Activated CD4-positive, alpha-beta T cell treated with anti-CD3 and anti-CD28 coated beads, Interleukin-2, amount 50 U/mL, for 16 hours (primary cell): Measurements from ENCODE around the gene ATXN7.

Experiments
- DNase-seq: peaks from one replicate; pipeline ENCODE4 v3.0.0-alpha.2; 2020

The ATXN7 gene

GRCh38 chr3:63990204-63990603 is 126.5 kb downstream of the ATXN7 start:
- no peak for DNase-seq

DNA sequence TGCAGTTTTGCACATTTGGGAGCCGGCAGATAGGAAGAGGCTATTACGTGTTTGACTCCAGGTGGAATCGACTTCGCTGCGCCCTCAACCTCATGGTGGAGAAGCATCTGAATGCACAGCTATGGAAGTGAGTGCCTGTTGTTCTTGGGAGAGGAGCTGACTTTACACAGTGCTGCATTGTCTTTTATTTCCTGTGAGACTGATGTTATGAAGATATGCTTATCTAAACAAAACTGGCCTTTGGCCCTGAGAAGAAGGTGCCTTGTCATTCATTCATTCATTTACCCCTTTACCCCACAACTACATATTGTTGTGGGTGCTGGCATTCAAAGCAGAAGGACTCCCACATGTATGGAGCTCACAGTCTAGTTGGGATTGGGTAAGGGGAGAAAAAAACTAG is 127.1 kb downstream of the ATXN7 start:
- no peak for DNase-seq

DNA sequence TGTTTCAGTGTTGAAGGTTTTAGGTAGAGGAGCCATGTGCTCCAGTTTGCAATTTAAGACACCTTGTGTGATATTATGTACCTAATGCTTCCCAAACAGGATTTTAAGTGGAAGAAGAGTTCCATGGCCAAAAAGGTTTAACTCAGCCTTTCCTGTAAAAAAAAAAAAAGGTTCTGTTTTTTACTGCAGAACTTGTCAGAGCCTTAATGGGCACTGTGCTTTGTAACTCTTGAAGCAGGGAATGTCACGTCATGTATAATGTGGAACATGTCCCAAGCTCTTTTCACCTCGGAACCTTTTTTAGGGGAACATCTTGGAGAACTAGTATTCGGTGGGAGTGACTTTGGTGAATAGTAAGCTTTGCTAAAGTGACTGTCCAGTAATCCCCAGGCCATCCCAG is 128.0 kb downstream of the ATXN7 start:
- no peak for DNase-seq

DNA sequence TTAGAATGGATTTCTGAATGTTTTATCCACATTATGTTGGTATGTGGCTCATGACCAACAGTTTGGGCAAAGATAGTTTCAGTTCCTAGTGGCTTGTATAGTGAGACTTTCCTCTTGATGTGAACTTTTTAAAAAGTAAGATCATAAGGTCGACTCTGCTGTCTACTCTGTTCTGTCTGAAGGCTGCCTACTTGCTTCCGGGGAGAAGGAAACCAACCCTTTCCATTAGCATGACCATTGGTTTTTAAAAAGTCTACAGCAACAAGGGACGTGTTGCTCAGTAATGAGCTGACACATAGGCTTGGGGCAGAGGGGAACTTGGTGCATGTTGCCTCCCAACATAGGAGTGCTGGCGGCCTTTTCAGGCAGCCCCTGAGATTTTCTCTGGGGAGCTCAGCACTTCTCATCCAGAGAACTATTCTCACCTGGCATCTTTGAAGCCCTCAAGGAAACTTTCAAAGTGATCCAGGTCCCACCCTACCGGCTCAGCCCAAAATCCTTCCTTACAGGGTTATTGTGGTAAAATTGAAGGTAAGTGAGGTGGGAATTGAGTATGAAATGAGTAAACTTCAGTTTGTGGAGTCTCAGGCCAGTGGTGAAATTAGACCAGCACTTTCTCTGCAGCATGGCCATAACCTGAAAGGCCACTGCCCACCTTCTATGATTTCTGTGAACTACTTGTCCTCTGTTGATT is 129.0 kb downstream of the ATXN7 start:
- DNase-seq, result no peak

GRCh38 chr3:63993653-63994079 is 130.0 kb downstream of the ATXN7 start:
- DNase-seq, result peak; percentile 53

GRCh38 chr3:63995086-63995485 is 131.4 kb downstream of the ATXN7 start:
- no peak for DNase-seq

DNA sequence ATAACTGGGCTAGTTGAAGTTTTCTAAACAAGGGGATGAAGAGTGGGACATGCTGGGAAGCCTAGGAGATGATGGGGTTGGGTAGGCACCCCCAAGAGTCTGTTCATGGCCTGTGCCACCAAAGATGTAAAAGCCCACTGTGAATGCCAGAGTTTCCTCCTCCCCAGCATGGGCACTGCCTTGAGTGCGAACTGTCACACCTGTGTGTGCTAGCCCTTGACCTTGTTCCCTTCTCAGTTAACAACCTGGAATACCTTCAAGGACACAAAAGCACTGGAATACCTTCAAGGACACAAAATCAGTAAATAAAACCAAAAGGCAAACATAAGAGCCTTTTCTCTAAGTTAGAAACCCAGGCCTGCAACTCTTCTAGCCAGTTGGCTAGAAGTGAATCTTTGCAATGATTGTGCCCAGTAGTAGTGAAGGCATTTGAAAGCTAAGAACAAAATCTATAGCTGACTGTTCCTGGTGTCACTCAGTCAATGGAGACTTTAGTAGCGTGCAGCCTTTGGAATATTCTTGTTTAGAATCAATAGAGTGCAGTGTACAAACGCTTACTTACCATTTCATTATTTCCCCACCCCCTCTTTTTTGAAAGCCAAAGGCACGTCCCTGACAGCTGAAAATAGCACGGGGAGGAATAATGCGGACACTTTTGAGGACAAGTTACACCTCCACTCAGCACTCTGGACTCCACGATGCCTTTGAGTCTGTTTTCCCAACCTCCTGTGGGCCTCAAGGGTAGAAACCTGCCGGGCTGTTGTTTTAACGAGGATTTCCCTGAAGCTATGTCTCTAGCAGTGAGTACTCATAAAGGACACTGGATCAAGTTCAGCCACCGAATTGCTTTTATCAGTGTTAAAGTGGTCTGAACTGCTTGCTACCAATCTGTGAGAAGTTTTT is 135.4 kb downstream of the ATXN7 start:
- no peak for DNase-seq

- no peak for DNase-seq
Measured at GRCh38 chr3:64000453-64001055, 136.9 kb downstream of the ATXN7 start.

DNA sequence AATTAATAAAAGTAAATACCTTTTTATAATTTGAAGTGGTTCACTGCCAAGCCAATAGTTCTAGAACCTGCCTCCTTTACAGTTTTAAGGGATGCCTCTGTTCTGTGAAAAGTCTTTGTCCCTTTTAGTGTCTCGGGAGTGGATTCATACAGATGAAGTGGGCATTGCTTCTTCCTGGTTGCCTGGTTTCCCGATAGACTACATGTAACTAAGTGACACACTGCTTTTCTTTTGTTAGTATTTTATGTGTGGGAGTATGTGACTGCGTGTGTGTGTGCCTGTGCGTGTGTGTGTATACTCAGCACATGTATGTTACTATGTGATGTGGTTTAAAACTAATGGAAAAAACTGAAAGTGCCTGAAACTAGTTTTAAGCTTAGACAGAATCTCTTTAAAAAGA is 138.6 kb downstream of the ATXN7 start:
- DNase-seq, result no peak

- DNase-seq, result no peak
Measured at GRCh38 chr3:64003589-64003988, 139.9 kb downstream of the ATXN7 start.

DNA sequence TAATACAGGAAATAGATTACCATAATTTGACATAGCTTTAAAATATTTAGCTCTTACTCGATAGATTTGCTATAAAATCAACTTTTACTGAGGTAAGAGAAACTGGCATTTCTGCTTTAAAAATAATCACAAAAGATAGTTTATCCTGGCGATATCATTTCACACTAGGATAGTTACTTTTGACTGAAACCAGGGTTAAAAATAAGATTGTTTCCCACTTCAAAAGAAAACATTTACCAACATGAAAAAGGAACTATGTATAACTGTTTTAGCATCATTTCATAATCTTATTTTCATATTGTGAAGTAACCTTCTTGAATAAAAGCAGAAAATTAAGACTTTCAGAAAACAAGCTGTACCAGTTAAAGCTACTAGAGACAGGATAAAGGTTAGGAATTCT is 144.3 kb downstream of the ATXN7 start:
- DNase-seq, result no peak

- no peak for DNase-seq
Measured at GRCh38 chr3:64008487-64009351, 145.1 kb downstream of the ATXN7 start.

DNA sequence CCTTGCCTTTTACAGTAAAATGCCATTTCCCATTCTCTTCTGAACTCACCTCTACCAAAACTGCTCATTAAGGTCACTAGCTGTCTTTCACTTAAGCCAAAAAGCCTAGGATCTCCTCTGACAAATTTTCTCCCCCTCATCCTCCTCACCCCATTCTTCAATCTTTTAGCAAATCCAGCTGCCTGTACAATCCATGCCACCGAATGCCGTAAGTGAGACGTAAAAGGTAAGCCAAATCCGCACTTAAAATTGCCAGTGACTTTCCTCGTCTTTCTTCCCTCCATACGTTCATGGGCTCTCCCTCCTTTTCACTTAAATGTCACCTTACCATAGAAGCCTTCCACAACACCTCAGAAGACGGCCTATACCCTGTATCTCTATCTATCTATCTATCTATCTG is 145.9 kb downstream of the ATXN7 start:
- no peak for DNase-seq

DNA sequence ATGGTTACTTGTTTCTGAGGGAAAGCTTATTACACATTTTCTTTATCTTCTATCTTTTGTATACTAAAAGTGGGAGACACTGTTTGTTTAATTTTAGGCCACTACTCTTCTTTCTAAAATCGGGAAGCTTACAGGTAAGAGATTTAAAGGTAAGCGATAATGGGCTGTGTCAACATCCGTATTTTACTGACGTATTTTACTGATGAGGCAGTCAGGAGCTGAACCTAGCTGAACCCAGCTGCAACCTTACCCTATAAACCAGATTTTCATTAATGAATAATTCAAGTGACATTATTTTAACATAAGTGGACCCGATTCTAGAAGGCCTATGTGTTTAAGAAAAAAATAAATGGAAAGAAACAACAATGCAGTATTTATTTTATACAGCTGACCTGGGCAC is 146.5 kb downstream of the ATXN7 start:
- no peak for DNase-seq

- DNase-seq, result no peak
Measured at GRCh38 chr3:64011685-64012084, 148.0 kb downstream of the ATXN7 start.

DNA sequence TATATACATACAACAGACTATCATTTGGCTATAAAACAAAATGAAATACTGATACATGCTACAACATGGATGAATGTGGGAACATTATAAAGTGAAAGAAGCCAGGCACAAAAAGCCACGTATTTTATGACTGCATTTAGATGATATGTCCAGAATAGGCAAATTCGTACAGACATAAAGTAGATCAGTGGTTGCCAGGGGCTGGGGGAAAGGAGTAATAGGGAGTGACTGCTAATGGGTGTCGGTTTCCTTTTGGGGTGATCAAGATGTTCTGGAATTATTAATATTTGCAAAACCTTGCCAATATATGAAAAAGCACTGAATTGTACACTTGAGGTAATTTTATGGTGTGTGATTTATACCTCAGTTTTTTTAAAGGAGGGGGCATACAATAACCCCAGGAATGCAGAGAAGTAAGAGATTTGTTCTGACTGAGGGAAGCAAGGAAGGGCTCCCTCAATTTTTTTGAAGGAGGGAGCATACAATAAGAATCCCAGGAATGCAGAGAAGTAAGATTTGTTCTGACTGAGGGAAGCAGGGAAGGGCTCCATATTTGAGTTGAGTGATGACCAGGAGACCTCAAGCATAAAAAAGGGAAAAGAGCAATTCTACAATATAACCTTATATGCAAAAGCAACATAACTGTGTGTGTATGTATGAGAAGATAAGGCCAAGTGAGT is 153.4 kb downstream of the ATXN7 start:
- no peak for DNase-seq

GRCh38 chr3:64019271-64019670 is 155.6 kb downstream of the ATXN7 start:
- no peak for DNase-seq

DNA sequence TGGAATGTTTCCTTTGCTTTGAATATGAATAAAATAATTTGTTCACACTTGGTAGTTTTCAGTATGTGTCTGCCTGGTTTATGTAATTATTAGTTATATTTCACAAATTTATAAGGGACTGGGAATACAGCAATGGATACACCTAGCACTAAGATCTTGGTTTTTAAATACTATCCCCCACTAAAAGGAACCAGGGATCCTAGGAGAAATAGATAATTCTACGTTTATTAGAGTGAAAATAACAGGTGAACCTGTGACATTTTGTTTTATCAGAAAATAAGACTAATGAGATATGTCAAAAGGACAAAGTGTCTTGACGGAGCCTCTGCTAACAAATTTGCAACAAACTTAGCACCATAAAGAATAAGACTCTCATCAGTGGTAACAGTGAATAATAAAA is 156.2 kb downstream of the ATXN7 start:
- no peak for DNase-seq

GRCh38 chr3:64021922-64022321 is 158.3 kb downstream of the ATXN7 start:
- DNase-seq, result no peak

DNA sequence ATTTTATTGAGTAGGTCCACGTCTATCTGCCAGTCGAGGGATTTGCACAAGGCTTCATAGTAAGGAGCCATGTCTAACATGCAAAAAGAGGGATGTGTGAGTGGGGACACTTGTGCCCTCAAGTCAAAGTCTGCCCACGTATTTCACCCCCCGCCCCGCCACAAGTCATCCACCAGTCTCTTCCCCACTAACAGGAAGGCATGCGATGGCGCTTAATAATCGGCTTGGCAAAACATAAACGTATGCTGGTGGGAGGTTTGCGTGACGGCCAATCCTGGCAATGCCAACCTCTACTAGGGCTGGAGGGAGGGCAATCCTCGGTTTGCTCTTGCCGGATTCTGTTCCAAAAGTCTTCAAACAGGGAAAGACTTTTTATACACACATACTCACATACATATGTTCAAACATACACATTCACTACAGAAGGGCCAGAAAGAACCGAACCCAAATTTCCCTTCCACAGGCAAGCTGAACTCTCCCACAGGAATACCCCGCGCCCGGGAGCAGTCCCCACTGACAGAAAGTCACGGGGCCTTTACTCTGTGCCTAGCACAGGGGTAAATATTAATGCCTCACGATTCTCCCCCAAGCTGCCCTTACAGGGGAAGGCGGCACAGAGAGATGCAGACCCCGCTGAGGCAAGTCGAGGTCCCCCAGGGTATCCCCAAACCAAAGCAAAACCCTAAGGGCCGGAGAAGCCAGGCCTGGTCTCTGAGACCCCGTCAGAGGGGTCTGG is 159.0 kb downstream of the ATXN7 start:
- DNase-seq, result peak; percentile 12

DNA sequence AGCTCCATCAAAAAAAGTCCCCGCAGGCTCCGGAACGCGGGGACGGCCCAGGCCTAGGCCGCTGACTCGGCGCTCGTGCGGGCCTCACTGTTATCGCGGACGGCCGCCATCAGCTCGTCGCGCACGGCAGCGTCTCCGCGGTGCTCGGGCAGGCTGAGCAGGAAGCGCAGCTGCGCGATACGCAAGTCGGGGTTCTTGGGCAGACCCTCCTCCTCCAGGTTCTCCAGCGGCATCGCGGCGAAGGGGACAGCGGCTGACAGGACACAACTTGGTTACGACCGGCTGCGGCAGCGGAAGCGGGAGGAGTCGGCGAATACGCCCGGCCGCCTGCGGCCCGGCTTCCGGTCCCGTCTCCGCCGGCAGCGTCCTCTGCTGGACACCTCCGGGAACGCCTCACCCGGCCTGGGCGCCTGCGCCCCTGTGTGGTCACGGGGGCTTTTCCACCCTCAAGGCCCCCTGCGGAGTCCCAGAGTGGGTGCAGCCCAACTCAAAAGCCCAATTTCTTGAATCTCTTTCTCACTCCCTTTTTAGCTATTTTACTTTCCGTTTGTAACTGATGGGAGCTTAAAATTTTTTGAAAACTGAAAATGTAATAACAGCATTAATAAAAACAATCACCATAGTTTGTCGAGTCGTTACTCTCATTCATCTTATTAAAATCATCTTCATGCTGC is 159.7 kb downstream of the ATXN7 start, which contains the start of gene PSMD6:
Gene PSMD6, minus strand, starts transcription at position 308 of the 674 bp plus-strand sequence. Its CDS starts 75 bp downstream, at position 233.
- DNase-seq, result peak; percentile 93
